Right renal cortex interstitium (tissue), 3 donors: Measurements from ENCODE around the gene ZNF425. TPM values are rescaled to one million over a fixed set of nuclear protein-coding genes. Genes with fewer than 3 reads are reported as not detected.
"Not testable (repeated sequence)": the region's sequence is repeated elsewhere in the genome, so short reads cannot be mapped to it uniquely, and the experiment has no call there.

Experiments used
- DNase-seq, 3 donors: peaks; one replicate each; pipeline ENCODE4 v3.0.0-alpha.2; 2013; ENCODE audit warnings: low read depth in 3 of 3, low spot score in 2 of 3
- polyA plus RNA-seq, 3 donors: library from polyadenylated mRNA; unstranded; fragments of 120-200 nt; gene quantifications; one replicate each; pipeline ENCODE4 v1.2.1, GENCODE V29; 2013; ENCODE audit not compliant: insufficient read length in 3 of 3

Gene ZNF425
- polyA plus RNA-seq, 3 donors, result 7.9 to 9.2 (median 8.6) TPM

GRCh38 chr7:149075286-149075685 lies 50.8 kb downstream of the ZNF425 start:
- DNase-seq, result no peak

GRCh38 chr7:149074116-149074885 lies 51.8 kb downstream of the ZNF425 start:
- DNase-seq, result no peak

- DNase-seq, result no peak
Measured at GRCh38 chr7:149072438-149072775, 53.7 kb downstream of the ZNF425 start.

GRCh38 chr7:149071641-149072437 lies 54.3 kb downstream of the ZNF425 start:
- DNase-seq, result no peak

GRCh38 chr7:149071182-149071635 lies 54.9 kb downstream of the ZNF425 start:
- no peak for DNase-seq

- no peak for DNase-seq
Measured at GRCh38 chr7:149070372-149071125, 55.6 kb downstream of the ZNF425 start.

- no peak for DNase-seq
Measured at GRCh38 chr7:149067869-149068268, 58.3 kb downstream of the ZNF425 start.

- DNase-seq, result no peak
Measured at GRCh38 chr7:149063476-149063875, 62.6 kb downstream of the ZNF425 start.

GRCh38 chr7:149062217-149062899 lies 63.8 kb downstream of the ZNF425 start:
- not testable (repeated sequence) for DNase-seq

- no peak for DNase-seq
Measured at GRCh38 chr7:149060156-149060555, 66.0 kb downstream of the ZNF425 start.

GRCh38 chr7:149053885-149054284 lies 72.2 kb downstream of the ZNF425 start:
- DNase-seq, result no peak

- DNase-seq, result no peak
Measured at GRCh38 chr7:149053384-149053783, 72.7 kb downstream of the ZNF425 start.

Other genes with a start within 250 kb of the ZNF425 start
- 10 to 100 TPM; 35.2 to 39.1 (median 37.7) TPM for gene EZH2, start 242.0 kb downstream of the ZNF425 start, polyA plus RNA-seq
- gene PDIA4, start 97.8 kb downstream of the ZNF425 start, polyA plus RNA-seq, result 100 to 1,000 TPM; 164 to 199 (median 188) TPM
- 10 to 100 TPM in 1 of 3 donors, 1 to 10 TPM in 2; 7.8 to 10.2 (median 9.5) TPM for gene ZNF786, start 35.6 kb downstream of the ZNF425 start, polyA plus RNA-seq
- gene ZNF398, start 21.1 kb upstream of the ZNF425 start, polyA plus RNA-seq, result 10 to 100 TPM; 14.2 to 14.8 (median 14.4) TPM
- 10 to 100 TPM; 21.1 to 24.0 (median 21.7) TPM for gene ZNF282, start 69.2 kb upstream of the ZNF425 start, polyA plus RNA-seq
- gene ZNF212, start 113.3 kb upstream of the ZNF425 start, polyA plus RNA-seq, result 10 to 100 TPM; 15.5 to 17.0 (median 16.5) TPM
- gene ZNF783, start 135.9 kb upstream of the ZNF425 start, polyA plus RNA-seq, result 10 to 100 TPM in 2 of 3 donors, 1 to 10 TPM in 1; 9.8 to 11.6 (median 10.3) TPM